Right lobe of liver (tissue), 6 donors: Measurements from ENCODE around the gene EPN3. TPM values are rescaled to one million over a fixed set of nuclear protein-coding genes. Genes with fewer than 3 reads are reported as not detected.

Experiments used
- ATAC-seq, 4 donors: fragments of 200-7000 bp; cut with Tn5 transposase; one replicate each; pipeline ENCODE4 v1.9.1; 2020; ENCODE audit warnings: mild to moderate bottlenecking in 4 of 4, moderate library complexity in 4 of 4
- DNase-seq, 3 donors: peaks; one replicate each; pipeline ENCODE4 v3.0.0-alpha.2; 2020
- H3K27ac ChIP-seq, 3 donors: fragments of 200-600 bp; one replicate each; pipeline ENCODE4 v1.8.0; 2022
- H3K27me3 ChIP-seq, 2 donors: fragments of 200-600 bp; one replicate each; pipeline ENCODE4 v1.8.0; 2022
- H3K36me3 ChIP-seq, 4 donors: fragments of 200-600 bp; sonication (generic) in 1 of 4; one replicate each; pipeline versions ENCODE4 v1.5.1 to v1.8.0; 2017 to 2022; ENCODE audit warnings: control low read depth in 1 of 4
- H3K4me1 ChIP-seq, 4 donors: fragments of 200-600 bp; sonication (generic) in 1 of 4; one replicate each; pipeline versions ENCODE4 v1.5.1 to v1.8.0; 2017 to 2022; ENCODE audit warnings: control low read depth in 1 of 4
- H3K4me3 ChIP-seq, 3 donors: fragments of 200-600 bp; one replicate each; pipeline ENCODE4 v1.8.0; 2022
- H3K9me3 ChIP-seq, 4 donors: fragments of 200-600 bp; sonication (generic) in 1 of 4; one replicate each; pipeline versions ENCODE4 v1.5.1 to v1.8.0; 2017 to 2022; ENCODE audit warnings: control low read depth in 1 of 4
- POLR2A ChIP-seq: fragments of 450-650 bp; IDR thresholded peaks from one replicate; pipeline ENCODE4 v1.6.1; 2017; ENCODE audit warnings: antibody characterized with exemption, mild to moderate bottlenecking
- WGBS: methylation state at CpG from one replicate; pipeline ENCODE4 v1.1.6; 2018; ENCODE audit warnings: low coverage, low lambda C conversion rate; ENCODE audit not compliant: insufficient coverage; ENCODE audit errors: missing lambda C conversion rate; 5-methylcytosine and 5-hydroxymethylcytosine counted together
- intact Hi-C, 2 donors: fragments of 100-400 bp; cut with DNase I; formaldehyde crosslinking; loops; one replicate each; pipeline versions ENCODE4 v1.11.2 to v1.14.1; 2022
- total RNA-seq, 6 experiments: library from RNA; depleted of rRNA in 2 of 6; stranded (reverse); fragments of >200 nt in 2 of 6; fragmentation: NEBNext Ultra II Directional in 3 of 6; extraction: Animal tissue kit (Norgen Biotek cat#: 25700) in 3 of 6; gene quantifications; one replicate each; pipeline versions ENCODE4 v1.1.0 to v1.2.4, GENCODE V29; 2016 to 2023
- TF ChIP-seq, protein P1 (sequence below), 4 donors: fragments of 200-600 bp in 3 of 4; fragments of 450-650 bp in 1 of 4; IDR thresholded peaks; one replicate each; pipeline versions ENCODE4 v1.5.1 to v1.8.0; 2016 to 2022; ENCODE audit warnings: antibody characterized with exemption in 4 of 4, mild to moderate bottlenecking in 2 of 4
- donor health status: DM: no; HTN: yes; CAD: no.
- donor health status: DM: no; HTN: no; CAD: no.
- donor health status: DM: no; HTN: no; CAD: no.
- donor health status: DM: no; HTN: yes; CAD: no.
- donor health status: DM: no; HTN: yes; CAD: no.

Gene EPN3
- total RNA-seq, 6 experiments from 2014 or later: 0.06 to 0.27 TPM; not detected in 4

DNA sequence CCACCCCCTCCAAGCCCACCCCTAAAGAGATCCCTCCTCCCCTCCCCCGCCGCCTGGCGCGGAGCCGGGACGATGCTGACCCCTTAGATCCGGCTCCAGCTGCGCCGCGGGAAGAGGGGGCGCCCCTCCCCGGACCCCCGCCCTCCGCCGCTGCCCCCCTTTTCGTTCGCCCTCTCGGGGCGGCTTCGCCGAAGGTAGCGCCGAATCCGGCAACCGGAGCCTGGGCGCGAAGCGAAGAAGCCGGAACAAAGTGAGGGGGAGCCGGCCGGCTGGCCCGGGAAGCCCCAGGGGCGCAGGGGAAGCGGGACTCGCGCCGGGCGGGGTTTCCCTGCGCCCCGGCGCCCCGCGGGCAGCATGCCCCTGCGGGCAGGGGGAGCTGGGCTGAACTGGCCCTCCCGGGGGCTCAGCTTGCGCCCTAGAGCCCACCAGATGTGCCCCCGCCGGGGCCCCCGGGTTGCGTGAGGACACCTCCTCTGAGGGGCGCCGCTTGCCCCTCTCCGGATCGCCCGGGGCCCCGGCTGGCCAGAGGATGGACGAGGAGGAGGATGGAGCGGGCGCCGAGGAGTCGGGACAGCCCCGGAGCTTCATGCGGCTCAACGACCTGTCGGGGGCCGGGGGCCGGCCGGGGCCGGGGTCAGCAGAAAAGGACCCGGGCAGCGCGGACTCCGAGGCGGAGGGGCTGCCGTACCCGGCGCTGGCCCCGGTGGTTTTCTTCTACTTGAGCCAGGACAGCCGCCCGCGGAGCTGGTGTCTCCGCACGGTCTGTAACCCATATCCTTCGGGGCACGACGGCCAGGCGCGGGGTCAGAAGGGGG lies 28.6 kb downstream of the EPN3 start:
- Histone ChIP-seq H3K4me3 (peak overlapping the region; percentile 23 to 43 (median 35)), H3K36me3 (no peaks in the 10 kb centered on the region), H3K9me3 (no peaks in the 10 kb centered on the region), H3K4me1 (peaks cover 0 to 22% (median 6%) of the 10 kb centered on the region in 4 donors), H3K27ac (no peak overlapping the region), H3K27me3 (peaks cover 4 to 29% of the 10 kb centered on the region in 2 donors)
- WGBS: 0% methylated on average over 3 of the region's 88 CpGs
- no peak for TF ChIP-seq POLR2A
- no peak for ATAC-seq
- intact Hi-C loops: no loop called here
- DNase-seq: no peak

DNA sequence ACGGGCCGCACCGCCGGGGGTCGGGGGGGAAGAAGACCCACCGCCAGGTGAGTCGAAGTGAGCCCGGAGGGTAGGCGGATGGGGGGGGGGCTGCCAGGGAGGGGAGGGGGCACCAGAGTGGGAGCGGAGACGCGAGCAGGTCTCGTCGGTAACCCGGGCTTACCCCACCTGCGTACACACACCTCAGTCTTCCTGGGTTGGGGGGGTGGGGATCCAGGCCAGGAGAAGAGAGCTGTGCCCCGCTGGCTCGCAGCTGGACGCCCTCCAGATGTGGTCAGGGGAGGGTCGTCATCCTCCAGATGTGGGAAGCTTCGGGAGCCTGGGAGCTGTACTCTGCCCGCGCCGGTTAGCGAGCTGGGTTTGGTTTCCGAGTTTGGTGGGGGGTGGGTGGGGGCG lies 29.2 kb downstream of the EPN3 start:
- Histone ChIP-seq H3K4me3 (no peak overlapping the region), H3K27ac (no peak overlapping the region), H3K9me3 (no peaks in the 10 kb centered on the region), H3K4me1 (peaks cover 0 to 22% (median 6%) of the 10 kb centered on the region in 4 donors), H3K36me3 (no peaks in the 10 kb centered on the region), H3K27me3 (peaks cover 4 to 29% of the 10 kb centered on the region in 2 donors)
- DNase-seq: no peak
- TF ChIP-seq, protein P1, sequence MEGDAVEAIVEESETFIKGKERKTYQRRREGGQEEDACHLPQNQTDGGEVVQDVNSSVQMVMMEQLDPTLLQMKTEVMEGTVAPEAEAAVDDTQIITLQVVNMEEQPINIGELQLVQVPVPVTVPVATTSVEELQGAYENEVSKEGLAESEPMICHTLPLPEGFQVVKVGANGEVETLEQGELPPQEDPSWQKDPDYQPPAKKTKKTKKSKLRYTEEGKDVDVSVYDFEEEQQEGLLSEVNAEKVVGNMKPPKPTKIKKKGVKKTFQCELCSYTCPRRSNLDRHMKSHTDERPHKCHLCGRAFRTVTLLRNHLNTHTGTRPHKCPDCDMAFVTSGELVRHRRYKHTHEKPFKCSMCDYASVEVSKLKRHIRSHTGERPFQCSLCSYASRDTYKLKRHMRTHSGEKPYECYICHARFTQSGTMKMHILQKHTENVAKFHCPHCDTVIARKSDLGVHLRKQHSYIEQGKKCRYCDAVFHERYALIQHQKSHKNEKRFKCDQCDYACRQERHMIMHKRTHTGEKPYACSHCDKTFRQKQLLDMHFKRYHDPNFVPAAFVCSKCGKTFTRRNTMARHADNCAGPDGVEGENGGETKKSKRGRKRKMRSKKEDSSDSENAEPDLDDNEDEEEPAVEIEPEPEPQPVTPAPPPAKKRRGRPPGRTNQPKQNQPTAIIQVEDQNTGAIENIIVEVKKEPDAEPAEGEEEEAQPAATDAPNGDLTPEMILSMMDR (IDR thresholded peaks at IDR 0.05): no peak
- TF ChIP-seq POLR2A: no peak
- ATAC-seq: no peak
- WGBS: 2% methylated on average over 14 of the region's 27 CpGs
- intact Hi-C loops: no loop called here

DNA sequence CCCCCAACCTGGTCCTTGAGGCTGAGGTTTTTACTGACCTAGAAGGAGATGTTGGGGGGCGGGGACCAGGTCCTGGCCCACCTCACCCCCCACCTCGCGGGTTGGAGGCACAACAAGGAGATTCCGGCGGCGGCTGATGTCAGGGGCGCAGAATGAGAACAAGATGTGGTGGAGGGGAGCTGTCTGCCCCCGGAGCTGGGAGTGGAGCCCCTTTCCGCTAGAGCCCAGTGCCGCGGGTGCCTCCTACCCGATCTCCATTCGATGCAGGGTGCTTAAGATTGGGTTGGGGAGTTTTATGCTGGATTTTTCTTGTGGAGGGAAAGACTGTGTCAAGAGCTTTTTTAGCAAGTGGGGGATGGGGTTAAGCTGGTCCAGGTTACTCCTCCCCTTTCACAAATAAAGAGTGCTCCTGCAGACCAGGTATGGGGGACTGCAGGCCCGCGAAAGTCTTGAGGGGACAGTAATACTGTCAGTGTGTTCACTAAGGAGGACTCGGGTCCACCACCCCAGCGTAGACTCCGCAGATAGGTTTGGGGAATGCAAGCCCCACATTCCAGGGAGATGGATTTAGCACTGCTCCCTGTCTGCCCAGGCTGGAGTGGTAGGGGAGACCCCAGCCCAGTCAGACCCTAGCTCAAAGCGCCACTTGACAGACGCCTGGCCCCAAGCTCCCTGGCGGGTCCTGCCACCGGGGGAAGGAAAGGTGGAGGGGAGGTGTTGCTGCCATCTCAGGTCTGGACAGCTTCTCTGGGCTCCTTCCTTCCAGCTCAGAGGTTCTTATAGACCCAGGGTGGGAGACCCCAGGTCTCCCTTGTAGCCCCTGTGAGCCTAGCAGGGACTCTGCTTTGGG lies 29.9 kb downstream of the EPN3 start:
- Histone ChIP-seq H3K4me3 (no peak overlapping the region), H3K4me1 (peaks cover 0 to 22% (median 6%) of the 10 kb centered on the region in 4 donors), H3K27me3 (peaks cover 4 to 29% of the 10 kb centered on the region in 2 donors), H3K36me3 (no peaks in the 10 kb centered on the region), H3K27ac (no peak overlapping the region), H3K9me3 (no peaks in the 10 kb centered on the region)
- TF ChIP-seq, protein P1 (IDR thresholded peaks at IDR 0.05): no peak
- TF ChIP-seq POLR2A: no peak
- no peak for ATAC-seq
- 9% methylated on average over 9 of the region's 22 CpGs for WGBS
- intact Hi-C loops: no loop called here
- DNase-seq: no peak

DNA sequence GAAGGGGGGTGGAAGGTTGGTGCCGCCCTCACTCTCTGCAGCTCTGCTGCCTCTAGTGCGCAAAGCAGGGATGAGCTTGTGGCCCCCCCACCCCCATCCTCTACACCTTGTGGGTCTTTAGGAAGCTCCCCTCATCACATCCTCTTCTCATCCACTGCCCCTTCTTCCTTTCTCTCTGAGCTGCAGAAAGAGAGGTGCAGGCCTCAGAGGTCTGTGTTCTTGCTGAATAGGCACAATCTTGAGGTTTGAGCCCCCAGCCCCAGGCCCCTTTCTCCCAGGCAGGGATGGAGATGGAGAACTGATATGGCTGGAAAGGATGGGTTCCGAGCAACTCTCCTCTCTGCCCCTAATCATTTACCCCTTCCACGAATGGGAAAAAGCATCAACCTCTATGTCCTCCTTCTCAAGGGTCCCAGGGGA lies 30.6 kb downstream of the EPN3 start:
- ATAC-seq: no peak
- 65% methylated on average over 2 of the region's 4 CpGs for WGBS
- peaks cover 4 to 29% of the 10 kb centered on the region in 2 donors for H3K27me3 ChIP-seq

More for the DNA sequence above, 30.6 kb downstream of the EPN3 start:
- Histone ChIP-seq H3K27ac (no peak overlapping the region), H3K4me1 (peaks cover 0 to 22% (median 6%) of the 10 kb centered on the region in 4 donors), H3K4me3 (no peak overlapping the region), H3K9me3 (no peaks in the 10 kb centered on the region), H3K36me3 (no peaks in the 10 kb centered on the region)
- intact Hi-C loops: no loop called here
- TF ChIP-seq, protein P1 (IDR thresholded peaks at IDR 0.05): no peak
- TF ChIP-seq POLR2A: no peak
- DNase-seq: no peak
